IMR-90 (cell line): Measurements from ENCODE around the gene TEPSIN. TPM values are rescaled to one million over a fixed set of nuclear protein-coding genes. Genes with fewer than 3 reads are reported as not detected.

ENCODE experiments used
- ATAC-seq: fragments of 200-7000 bp; cut with Tn5 transposase; 2 replicates; pipeline ENCODE4 v1.9.1; 2020; ENCODE audit warnings: low read depth, mild to moderate bottlenecking, moderate library complexity
- BruUV-seq: library from RNA; stranded (reverse); fragments of 400-500 nt; replicated peaks from 2 replicates; lab custom pipeline; 2021; lab: Mats Ljungman, UMichigan
- CTCF ChIA-PET: fragments of 300-600 bp; formaldehyde crosslinking; extraction: SDS; loops from one replicate; lab custom pipeline; 2021; ENCODE audit warnings: antibody characterized with exemption; lab: Yijun Ruan, JAX
- POLR2A ChIA-PET: fragments of 300-600 bp; sonication (Branson Sonifier 250); formaldehyde crosslinking; loops from one replicate; lab custom pipeline; 2022; ENCODE audit warnings: antibody characterized with exemption; ENCODE audit not compliant: unreplicated experiment; lab: Charles Lee
- DNase-seq: peaks from one replicate; pipeline ENCODE4 v3.0.0; 2013
- H2AFZ ChIP-seq: replicated peaks from 2 replicates; pipeline ENCODE3; 2013; ENCODE audit warnings: low read length, mild to moderate bottlenecking; ENCODE audit not compliant: poor library complexity
- H2AK5ac ChIP-seq: 2 replicates; pipeline ENCODE4 v1.6.1; 2013; ENCODE audit warnings: low read depth, low read length, inconsistent platforms
- H2AK9ac ChIP-seq: replicated peaks from 2 replicates; pipeline ENCODE3; 2013; ENCODE audit warnings: mild to moderate bottlenecking, low read depth, low read length, moderate library complexity; ENCODE audit not compliant: poor library complexity
- H2BK120ac ChIP-seq: 2 replicates; pipeline ENCODE4 v1.6.1; 2013; ENCODE audit warnings: low read depth, low read length, inconsistent platforms
- H2BK15ac ChIP-seq: 3 replicates; pipeline ENCODE4 v1.6.1; 2013; ENCODE audit warnings: low read depth, low read length, inconsistent platforms
- H2BK20ac ChIP-seq: 2 replicates; pipeline ENCODE4 v1.6.1; 2013; ENCODE audit warnings: low read depth, mild to moderate bottlenecking, inconsistent platforms, low read length, moderate library complexity
- H2BK5ac ChIP-seq: 2 replicates; pipeline ENCODE4 v1.6.1; 2013; ENCODE audit warnings: mild to moderate bottlenecking, low read depth, low read length, inconsistent platforms; ENCODE audit not compliant: poor library complexity, severe bottlenecking
- H3K14ac ChIP-seq: replicated peaks from 2 replicates; pipeline ENCODE4 v1.6.1; 2013; ENCODE audit warnings: low read depth, low read length, inconsistent platforms
- H3K18ac ChIP-seq: 2 replicates; pipeline ENCODE4 v1.6.1; 2013; ENCODE audit warnings: low read depth, low read length, control low read depth
- H3K23ac ChIP-seq: 2 replicates; pipeline ENCODE4 v1.6.1; 2013; ENCODE audit warnings: low read depth, low read length, inconsistent platforms
- H3K27ac ChIP-seq: 2 replicates; pipeline ENCODE4 v1.5.1; 2013; ENCODE audit warnings: mild to moderate bottlenecking, control low read depth, low read length; ENCODE audit not compliant: insufficient read depth
- H3K27me3 ChIP-seq: 2 replicates; pipeline ENCODE4 v1.6.1; 2013; ENCODE audit warnings: low read length; ENCODE audit not compliant: control insufficient read depth, insufficient read depth
- H3K36me3 ChIP-seq: 2 replicates; pipeline ENCODE4 v1.6.1; 2013; ENCODE audit warnings: low read length, mixed read lengths; ENCODE audit not compliant: control insufficient read depth, insufficient read depth
- H3K4ac ChIP-seq: 2 replicates; pipeline ENCODE4 v1.6.1; 2013; ENCODE audit warnings: low read depth, low read length, inconsistent platforms
- H3K4me1 ChIP-seq: 2 replicates; pipeline ENCODE4 v1.6.1; 2013; ENCODE audit warnings: low read length, mixed read lengths; ENCODE audit not compliant: control insufficient read depth, insufficient read depth
- H3K4me2 ChIP-seq: 2 replicates; pipeline ENCODE4 v1.6.1; 2013; ENCODE audit warnings: low read depth, mild to moderate bottlenecking, control low read depth, low read length, moderate library complexity
- H3K4me3 ChIP-seq: 2 replicates; pipeline ENCODE4 v1.5.1; 2013; ENCODE audit warnings: low read depth, mild to moderate bottlenecking, control low read depth, low read length, moderate library complexity; ENCODE audit not compliant: insufficient read depth
- H3K56ac ChIP-seq: 2 replicates; pipeline ENCODE4 v1.6.1; 2013; ENCODE audit warnings: low read length, inconsistent platforms; ENCODE audit not compliant: insufficient read depth; ENCODE audit errors: extremely low read depth
- H3K79me1 ChIP-seq, 2 experiments: 2 replicates each; pipeline ENCODE4 v1.6.1; 2013; ENCODE audit warnings: low read length in 2 of 2, inconsistent platforms in 1 of 2, low read depth in 1 of 2
- H3K9ac ChIP-seq: 2 replicates; pipeline ENCODE4 v1.6.1; 2013; ENCODE audit warnings: low read depth, low read length, control low read depth
- H3K9me1 ChIP-seq: 2 replicates; pipeline ENCODE4 v1.6.1; 2013; ENCODE audit warnings: low read length, inconsistent platforms; ENCODE audit not compliant: insufficient read depth
- H3K9me3 ChIP-seq: 2 replicates; pipeline ENCODE4 v1.6.1; 2013; ENCODE audit warnings: low read length; ENCODE audit not compliant: control insufficient read depth, insufficient read depth
- H4K20me1 ChIP-seq: 2 replicates; pipeline ENCODE4 v1.6.1; 2013; ENCODE audit warnings: low read length, inconsistent platforms; ENCODE audit not compliant: insufficient read depth
- H4K5ac ChIP-seq: 2 replicates; pipeline ENCODE4 v1.6.1; 2013; ENCODE audit warnings: mild to moderate bottlenecking, low read depth, low read length, control low read depth
- H4K8ac ChIP-seq, 2 experiments: 2 replicates each; pipeline ENCODE4 v1.6.1; 2013; ENCODE audit warnings: low read depth in 2 of 2, low read length in 2 of 2, control low read depth in 1 of 2, inconsistent platforms in 1 of 2
- H4K91ac ChIP-seq: 2 replicates; pipeline ENCODE4 v1.6.1; 2013; ENCODE audit warnings: low read depth, low read length, inconsistent platforms; ENCODE audit not compliant: insufficient read depth
- BHLHE40 ChIP-seq: fragments of 150-350 bp; IDR thresholded peaks from 2 replicates; pipeline ENCODE4 v1.6.1; 2016; ENCODE audit warnings: mild to moderate bottlenecking, low read depth, low read length
- CEBPB ChIP-seq: IDR thresholded peaks from 2 replicates; pipeline ENCODE4 v1.6.1; 2012; ENCODE audit warnings: low read depth, low read length, improper control_type of control experiment
- FOS ChIP-seq: fragments of 150-350 bp; IDR thresholded peaks from 2 replicates; pipeline ENCODE4 v1.6.1; 2016; ENCODE audit warnings: low read depth, low read length
- MAZ ChIP-seq: IDR thresholded peaks from 2 replicates; pipeline ENCODE4 v1.6.1; 2012; ENCODE audit warnings: low read depth, mild to moderate bottlenecking, low read length, improper control_type of control experiment, moderate library complexity, borderline replicate concordance
- MXI1 ChIP-seq: IDR thresholded peaks from 2 replicates; pipeline ENCODE4 v1.6.1; 2012; ENCODE audit warnings: low read depth, mild to moderate bottlenecking, low read length, moderate library complexity, borderline replicate concordance
- NFE2L2 ChIP-seq: fragments of 150-350 bp; IDR thresholded peaks from 2 replicates; pipeline ENCODE4 v1.6.1; 2016; ENCODE audit warnings: low read depth, mild to moderate bottlenecking, low read length
- RCOR1 ChIP-seq: IDR thresholded peaks from 2 replicates; pipeline ENCODE4 v1.6.1; 2012; ENCODE audit warnings: mild to moderate bottlenecking, low read length, improper control_type of control experiment; ENCODE audit not compliant: insufficient replicate concordance
- SMC3 ChIP-seq: fragments of 150-350 bp; IDR thresholded peaks from 2 replicates; pipeline ENCODE4 v1.6.1; 2016; ENCODE audit warnings: low read depth, mild to moderate bottlenecking, antibody characterized with exemption, low read length, moderate library complexity
- WGBS, 2 experiments: methylation state at CpG; one replicate each; pipeline versions ENCODE4 v1.1.5 to v1.1.7; 2013; ENCODE audit warnings: missing lambda C conversion rate in 2 of 2; ENCODE audit not compliant: insufficient read length in 1 of 2; ENCODE audit errors: extremely low coverage in 2 of 2; 5-methylcytosine and 5-hydroxymethylcytosine counted together
- dilution Hi-C: fragments of 300-500 bp; cut with HindIII; formaldehyde crosslinking; loops from one replicate; pipeline ENCODE4 v1.14.3; 2018; ENCODE audit warnings: low sequenced_read_pairs; ENCODE audit not compliant: unreplicated experiment
- in situ Hi-C: fragments of 300-500 bp; cut with MboI; formaldehyde crosslinking; loops from 3 replicates; pipeline ENCODE4 v1.14.3; 2019; ENCODE audit warnings: low sequenced_read_pairs, inconsistent platforms, mixed read lengths
- intact Hi-C: fragments of 100-400 bp; cut with micrococcal nuclease; formaldehyde crosslinking; loops from 2 replicates; pipeline ENCODE4 v1.10.0; 2022
- polyA plus RNA-seq, 3 experiments: library from polyadenylated mRNA; depleted of rRNA; stranded (reverse); fragments of >200 nt; gene quantifications; 2 replicates each; pipeline ENCODE4 v1.2.3, GENCODE V29; 2012; ENCODE audit warnings: low replicate concordance in 1 of 3
- total RNA-seq: library from RNA; depleted of rRNA; stranded (reverse); fragments of >200 nt; gene quantifications from 2 replicates; pipeline ENCODE4 v1.2.3, GENCODE V29; 2012
- TF ChIP-seq, protein P1 (sequence below): conservative IDR thresholded peaks from 2 replicates; pipeline ENCODE4 v1.5.1; 2012; ENCODE audit warnings: mild to moderate bottlenecking, low read depth, low read length, improper control_type of control experiment

The TEPSIN gene
- total and polyA plus RNA-seq, 2 of the 4 experiments (the other 2 are of a cell fraction), result 3.2 to 28.1 TPM

DNA sequence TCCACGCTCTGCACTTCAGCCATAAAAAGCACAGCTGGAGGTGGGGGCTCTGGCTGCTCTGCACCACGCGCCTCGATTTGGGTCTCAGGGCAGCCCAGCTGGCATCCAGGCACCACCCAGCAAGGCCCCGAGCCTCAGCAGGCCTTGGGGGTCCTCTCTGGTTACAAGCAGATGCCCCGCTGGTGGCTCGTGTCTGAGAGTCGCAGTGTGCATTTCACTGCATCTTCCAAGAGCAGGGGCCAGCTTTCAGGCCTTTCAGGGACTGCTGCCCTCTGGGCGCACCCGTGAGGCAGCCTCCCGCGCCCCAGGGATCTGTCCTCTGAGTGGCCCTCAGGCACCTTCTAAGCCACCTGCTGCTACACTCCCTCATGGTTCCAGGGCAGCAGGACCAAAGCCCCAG is 25.8 kb upstream of the TEPSIN start:
- H2BK20ac ChIP-seq, result no peak overlapping the region
- DNase-seq (no peak), ATAC-seq (no peak)
- no peak overlapping the region for H2BK120ac ChIP-seq
- no peak overlapping the region for H3K4me3 ChIP-seq
- BruUV-seq, result no TSS peak
- H2BK15ac ChIP-seq, result no peak overlapping the region
- no peaks in the 10 kb centered on the region for H3K27me3 ChIP-seq
- H3K18ac ChIP-seq, result no peak overlapping the region
- H3K56ac ChIP-seq, result no peak overlapping the region
- H3K9me1 ChIP-seq, result peaks cover 5% of the 10 kb centered on the region; the same call in 1 of the 2 replicates
- no peak overlapping the region for H3K23ac ChIP-seq
- peaks cover 65% of the 10 kb centered on the region for H3K36me3 ChIP-seq
- no peak overlapping the region for H3K27ac ChIP-seq
- dilution Hi-C loops, result no loop called here
- H3K9me3 ChIP-seq, result no peaks in the 10 kb centered on the region
- intact Hi-C loops, result no loop called here
- no peak overlapping the region for H2AK9ac ChIP-seq
- H2BK5ac ChIP-seq, result no peak overlapping the region
- H3K4me1 ChIP-seq, result no peaks in the 10 kb centered on the region
- H4K20me1 ChIP-seq, result no peaks in the 10 kb centered on the region
- H2AK5ac ChIP-seq, result no peak overlapping the region
- H4K5ac ChIP-seq, result no peak overlapping the region
- H3K4ac ChIP-seq, result no peak overlapping the region
- POLR2A ChIA-PET, result no interaction called here
- H3K4me2 ChIP-seq, result no peak overlapping the region
- WGBS, 2 experiments, result 96% methylated on average over 4 of the region's 12 CpGs; no CpG with 5 or more reads in 1 of the 2 experiments
- TF ChIP-seq CEBPB, result no peak
- TF ChIP-seq BHLHE40, result no peak
- TF ChIP-seq SMC3, result no peak
- TF ChIP-seq MAZ, result no peak
- TF ChIP-seq, protein P1, sequence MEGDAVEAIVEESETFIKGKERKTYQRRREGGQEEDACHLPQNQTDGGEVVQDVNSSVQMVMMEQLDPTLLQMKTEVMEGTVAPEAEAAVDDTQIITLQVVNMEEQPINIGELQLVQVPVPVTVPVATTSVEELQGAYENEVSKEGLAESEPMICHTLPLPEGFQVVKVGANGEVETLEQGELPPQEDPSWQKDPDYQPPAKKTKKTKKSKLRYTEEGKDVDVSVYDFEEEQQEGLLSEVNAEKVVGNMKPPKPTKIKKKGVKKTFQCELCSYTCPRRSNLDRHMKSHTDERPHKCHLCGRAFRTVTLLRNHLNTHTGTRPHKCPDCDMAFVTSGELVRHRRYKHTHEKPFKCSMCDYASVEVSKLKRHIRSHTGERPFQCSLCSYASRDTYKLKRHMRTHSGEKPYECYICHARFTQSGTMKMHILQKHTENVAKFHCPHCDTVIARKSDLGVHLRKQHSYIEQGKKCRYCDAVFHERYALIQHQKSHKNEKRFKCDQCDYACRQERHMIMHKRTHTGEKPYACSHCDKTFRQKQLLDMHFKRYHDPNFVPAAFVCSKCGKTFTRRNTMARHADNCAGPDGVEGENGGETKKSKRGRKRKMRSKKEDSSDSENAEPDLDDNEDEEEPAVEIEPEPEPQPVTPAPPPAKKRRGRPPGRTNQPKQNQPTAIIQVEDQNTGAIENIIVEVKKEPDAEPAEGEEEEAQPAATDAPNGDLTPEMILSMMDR, result no peak
- no peak for TF ChIP-seq RCOR1
- no peak for TF ChIP-seq FOS
- no peak for TF ChIP-seq MXI1
- no peak for TF ChIP-seq NFE2L2
- H4K91ac ChIP-seq, result no peak overlapping the region
- H3K79me1 ChIP-seq, result peaks cover 0 to 12% of the 10 kb centered on the region in 2 experiments; a peak in 3 of 4 replicates
- H2AFZ ChIP-seq, result no peak overlapping the region
- in situ Hi-C loops, result no loop called here
- H3K14ac ChIP-seq, result no peak overlapping the region
- CTCF ChIA-PET, result no interaction called here
- H3K9ac ChIP-seq, result no peak overlapping the region
- no peak overlapping the region for H4K8ac ChIP-seq
